Nephron (organoid): ENCODE measurements around the gene MYO3A.
"Not testable (repeated sequence)": the region's sequence is repeated elsewhere in the genome, so short reads cannot be mapped to it uniquely, and the experiment has no call there.

ENCODE experiments used
- H3K27ac Mint-ChIP-seq, 3 experiments: 2 replicates each; pipeline ENCODE4 v1.8.0; 2020; ENCODE audit warnings: mixed read lengths in 3 of 3, mild to moderate bottlenecking in 2 of 3, moderate library complexity in 1 of 3
- H3K27me3 Mint-ChIP-seq: 2 replicates; pipeline ENCODE4 v1.8.0; 2021; ENCODE audit warnings: low read depth, mild to moderate bottlenecking, moderate library complexity, mixed read lengths
- H3K36me3 Mint-ChIP-seq: 2 replicates; pipeline ENCODE4 v1.8.0; 2020; ENCODE audit warnings: low read depth, mixed read lengths
- H3K4me1 Mint-ChIP-seq: 2 replicates; pipeline ENCODE4 v1.8.0; 2020; ENCODE audit warnings: mixed read lengths
- H3K4me3 Mint-ChIP-seq, 3 experiments: 2 replicates each; pipeline ENCODE4 v1.8.0; 2020; ENCODE audit warnings: mild to moderate bottlenecking in 3 of 3, mixed read lengths in 3 of 3, moderate library complexity in 2 of 3
- H3K9me3 Mint-ChIP-seq: 2 replicates; pipeline ENCODE4 v1.8.0; 2020; ENCODE audit warnings: mixed read lengths
- TF ChIP-seq, protein P1 (sequence below), 3 experiments: fragments of 200-600 bp; sonication (generic); IDR thresholded peaks; one replicate each; pipeline ENCODE4 v1.5.0; 2021; ENCODE audit warnings: antibody characterized with exemption in 3 of 3; ENCODE audit not compliant: unreplicated experiment in 3 of 3

The MYO3A gene

DNA sequence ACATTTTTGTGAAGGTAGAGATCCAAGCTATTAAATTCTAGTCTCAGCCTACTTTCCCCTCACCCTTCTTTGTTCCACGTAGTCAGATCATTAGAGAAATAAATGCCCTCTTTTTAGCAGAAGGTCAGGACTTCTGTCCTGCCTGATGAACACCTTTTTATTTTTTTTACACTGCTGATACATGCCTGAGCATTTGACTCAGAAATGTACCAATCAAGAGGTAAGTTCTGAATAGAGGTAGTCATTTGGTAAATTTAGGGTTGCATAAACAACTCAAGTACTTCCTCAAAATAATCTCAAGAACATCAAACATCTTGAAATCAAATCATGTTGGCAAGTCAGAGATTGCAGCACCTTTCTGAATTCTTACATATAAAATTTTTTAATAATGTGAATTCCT is 133.7 kb downstream of the MYO3A start:
- Mint-ChIP-seq H3K36me3 (no peaks in the 10 kb centered on the region), H3K27me3 (no peaks in the 10 kb centered on the region), H3K27ac (no peak overlapping the region), H3K4me1 (no peaks in the 10 kb centered on the region), H3K4me3 (no peak overlapping the region), H3K9me3 (no peaks in the 10 kb centered on the region)
- TF ChIP-seq, protein P1, sequence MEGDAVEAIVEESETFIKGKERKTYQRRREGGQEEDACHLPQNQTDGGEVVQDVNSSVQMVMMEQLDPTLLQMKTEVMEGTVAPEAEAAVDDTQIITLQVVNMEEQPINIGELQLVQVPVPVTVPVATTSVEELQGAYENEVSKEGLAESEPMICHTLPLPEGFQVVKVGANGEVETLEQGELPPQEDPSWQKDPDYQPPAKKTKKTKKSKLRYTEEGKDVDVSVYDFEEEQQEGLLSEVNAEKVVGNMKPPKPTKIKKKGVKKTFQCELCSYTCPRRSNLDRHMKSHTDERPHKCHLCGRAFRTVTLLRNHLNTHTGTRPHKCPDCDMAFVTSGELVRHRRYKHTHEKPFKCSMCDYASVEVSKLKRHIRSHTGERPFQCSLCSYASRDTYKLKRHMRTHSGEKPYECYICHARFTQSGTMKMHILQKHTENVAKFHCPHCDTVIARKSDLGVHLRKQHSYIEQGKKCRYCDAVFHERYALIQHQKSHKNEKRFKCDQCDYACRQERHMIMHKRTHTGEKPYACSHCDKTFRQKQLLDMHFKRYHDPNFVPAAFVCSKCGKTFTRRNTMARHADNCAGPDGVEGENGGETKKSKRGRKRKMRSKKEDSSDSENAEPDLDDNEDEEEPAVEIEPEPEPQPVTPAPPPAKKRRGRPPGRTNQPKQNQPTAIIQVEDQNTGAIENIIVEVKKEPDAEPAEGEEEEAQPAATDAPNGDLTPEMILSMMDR (IDR thresholded peaks at IDR 0.05; ENCODE audit: unreplicated experiment in 3 of 3) = no peak

DNA sequence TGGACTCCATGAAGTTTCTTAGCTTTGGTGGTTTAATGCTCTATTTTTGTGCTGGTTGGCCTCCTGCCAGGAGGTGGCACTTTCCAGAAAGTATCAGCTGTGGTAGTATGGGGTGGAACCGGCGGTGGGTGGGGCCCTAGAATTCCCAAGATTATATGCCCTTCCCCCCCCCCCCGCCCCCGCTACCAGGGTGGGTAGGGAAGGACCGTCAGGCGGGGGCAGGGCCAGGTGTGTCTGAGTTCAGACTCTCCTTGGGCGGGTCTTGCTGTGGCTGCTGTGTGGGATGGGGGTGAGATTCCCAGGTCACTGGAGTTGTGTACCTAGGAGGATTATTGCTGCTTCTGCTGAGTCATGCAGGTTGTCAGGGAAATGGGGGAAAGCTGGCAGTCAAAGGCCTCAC is 146.9 kb downstream of the MYO3A start:
- not testable (repeated sequence) for H3K4me1 Mint-ChIP-seq, H3K27ac Mint-ChIP-seq, H3K36me3 Mint-ChIP-seq, H3K4me3 Mint-ChIP-seq, H3K9me3 Mint-ChIP-seq, H3K27me3 Mint-ChIP-seq

DNA sequence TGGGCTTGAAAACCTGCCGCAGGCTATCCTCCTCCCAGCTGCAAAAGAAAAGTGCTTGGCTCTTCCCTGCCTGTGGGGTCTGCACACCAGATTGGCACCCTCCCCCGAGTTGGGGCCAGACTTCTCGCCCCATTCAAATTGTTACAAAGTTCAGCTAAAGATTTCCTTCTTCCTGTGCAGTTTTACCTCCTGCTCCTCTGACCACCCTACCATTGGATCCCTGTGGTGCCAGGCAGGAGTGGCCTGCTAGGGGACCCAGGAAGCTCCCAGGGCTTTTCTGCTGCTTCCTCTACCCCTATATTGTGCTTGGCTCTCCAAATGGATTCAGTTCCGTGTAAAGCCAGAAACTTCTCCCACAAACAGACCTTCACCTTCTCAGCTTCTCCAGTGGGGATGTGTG is 147.4 kb downstream of the MYO3A start:
- Mint-ChIP-seq H3K4me3 (no peak overlapping the region), H3K27ac (no peak overlapping the region), H3K36me3 (no peaks in the 10 kb centered on the region), H3K4me1 (no peaks in the 10 kb centered on the region), H3K27me3 (peaks cover 3% of the 10 kb centered on the region), H3K9me3 (peaks cover 4% of the 10 kb centered on the region)
- TF ChIP-seq, protein P1 (IDR thresholded peaks at IDR 0.05; ENCODE audit: unreplicated experiment in 3 of 3) = no peak

DNA sequence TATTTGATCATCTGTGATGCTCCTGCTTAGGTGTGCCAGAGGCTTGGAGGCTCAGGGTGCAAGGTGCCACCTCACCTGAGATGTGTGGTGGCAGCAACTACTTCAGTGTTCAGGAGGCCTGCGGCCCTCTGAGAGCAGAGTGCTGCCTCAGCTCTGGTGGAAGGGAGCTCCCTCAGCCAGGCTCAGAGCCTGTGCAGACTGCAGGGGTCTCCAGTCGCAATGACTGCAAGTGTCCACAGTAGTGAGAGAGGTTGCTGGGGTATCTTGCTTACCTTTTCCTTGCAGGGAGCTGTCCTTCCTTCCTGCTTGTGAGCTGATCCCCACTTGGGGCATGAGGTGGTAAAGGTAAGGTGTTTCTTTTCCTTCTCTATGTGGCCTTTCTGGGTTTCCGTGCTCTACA is 151.5 kb downstream of the MYO3A start:
- no peak overlapping the region for H3K27ac Mint-ChIP-seq
- peaks cover 4% of the 10 kb centered on the region for H3K9me3 Mint-ChIP-seq
- H3K36me3 Mint-ChIP-seq = no peaks in the 10 kb centered on the region
- H3K27me3 Mint-ChIP-seq = peaks cover 3% of the 10 kb centered on the region
- no peaks in the 10 kb centered on the region for H3K4me1 Mint-ChIP-seq
- H3K4me3 Mint-ChIP-seq = no peak overlapping the region
- TF ChIP-seq, protein P1 (IDR thresholded peaks at IDR 0.05; ENCODE audit: unreplicated experiment in 3 of 3) = no peak

- Mint-ChIP-seq H3K27ac (no peak overlapping the region), H3K4me3 (no peak overlapping the region), H3K4me1 (no peaks in the 10 kb centered on the region), H3K9me3 (no peaks in the 10 kb centered on the region), H3K27me3 (peaks cover 3% of the 10 kb centered on the region), H3K36me3 (no peaks in the 10 kb centered on the region)
- TF ChIP-seq, protein P1 (IDR thresholded peaks at IDR 0.05; ENCODE audit: unreplicated experiment in 3 of 3) = no peak
These were observed 153.6 kb downstream of the MYO3A start for GRCh38 chr10:26087666-26088065.

DNA sequence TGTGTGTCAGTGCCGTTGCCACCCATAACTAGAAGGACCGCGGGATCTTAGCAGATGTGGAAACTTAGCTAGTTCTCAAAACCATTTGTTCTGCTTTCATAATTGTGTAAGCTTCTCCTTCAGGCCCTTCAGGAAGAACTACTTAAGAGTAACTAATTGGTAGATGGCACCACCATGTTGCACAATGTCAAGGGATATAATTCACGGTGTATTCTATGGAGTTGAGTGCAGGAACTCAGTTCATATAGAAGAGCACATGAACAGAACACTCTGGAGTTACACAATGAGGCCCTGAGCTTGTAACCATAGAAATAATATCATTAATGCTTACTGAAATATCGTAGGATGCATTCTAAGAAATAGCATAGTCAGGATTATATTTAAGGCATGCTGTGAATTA is 156.0 kb downstream of the MYO3A start:
- Mint-ChIP-seq H3K9me3 (no peaks in the 10 kb centered on the region), H3K36me3 (no peaks in the 10 kb centered on the region), H3K4me1 (no peaks in the 10 kb centered on the region), H3K27ac (no peak overlapping the region), H3K4me3 (no peak overlapping the region), H3K27me3 (no peaks in the 10 kb centered on the region)
- TF ChIP-seq, protein P1 (IDR thresholded peaks at IDR 0.05; ENCODE audit: unreplicated experiment in 3 of 3) = no peak
